HG03575 (cell line): ENCODE data around the gene MVB12A.

ENCODE experiments used
- ATAC-seq: cut with Tn5 transposase; IDR thresholded peaks from one replicate; pipeline ENCODE4 v1.9.1; 2021; ENCODE audit not compliant: unreplicated experiment, insufficient number of reproducible peaks, low FRiP score; ENCODE audit errors: extremely low read depth

The MVB12A gene

DNA sequence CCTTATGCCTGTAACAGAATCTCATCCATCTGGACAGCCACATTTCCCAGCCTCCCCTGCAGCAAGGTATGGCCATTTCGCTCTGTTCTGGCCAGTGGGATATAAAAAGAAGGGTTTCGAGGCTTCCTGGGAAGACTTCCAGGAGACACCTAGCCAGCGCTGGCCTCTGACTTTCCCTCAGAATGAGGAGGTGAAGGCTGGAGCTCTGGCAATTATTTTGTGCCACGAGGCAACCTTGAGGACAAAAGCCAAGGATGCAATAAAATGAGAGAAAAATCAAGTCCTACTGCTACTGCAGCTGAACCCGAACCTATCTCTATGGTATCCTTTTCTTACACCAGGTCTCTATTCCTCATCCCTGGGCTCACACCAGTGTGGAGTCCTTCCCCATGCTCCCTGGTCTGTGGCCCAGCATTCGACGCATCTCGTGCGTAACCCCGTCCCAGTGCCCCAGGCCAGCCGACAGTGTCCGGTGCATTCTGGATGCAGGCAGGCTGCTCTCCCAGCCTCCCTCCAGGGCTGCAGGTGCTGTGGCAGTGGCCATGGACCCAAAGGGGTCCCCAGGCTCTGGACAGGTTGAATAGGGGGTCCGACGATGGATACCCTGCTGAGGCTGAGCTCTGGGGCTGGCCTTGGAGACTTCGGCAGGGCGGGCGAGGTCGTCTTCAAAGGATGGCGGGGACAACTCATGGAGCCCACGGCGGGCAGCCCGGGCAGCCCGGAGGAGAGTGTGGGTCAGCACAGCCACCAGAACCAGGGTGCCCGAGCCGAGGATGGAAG, 16.4 kb downstream of the MVB12A start:
- ATAC-seq: no peak

DNA sequence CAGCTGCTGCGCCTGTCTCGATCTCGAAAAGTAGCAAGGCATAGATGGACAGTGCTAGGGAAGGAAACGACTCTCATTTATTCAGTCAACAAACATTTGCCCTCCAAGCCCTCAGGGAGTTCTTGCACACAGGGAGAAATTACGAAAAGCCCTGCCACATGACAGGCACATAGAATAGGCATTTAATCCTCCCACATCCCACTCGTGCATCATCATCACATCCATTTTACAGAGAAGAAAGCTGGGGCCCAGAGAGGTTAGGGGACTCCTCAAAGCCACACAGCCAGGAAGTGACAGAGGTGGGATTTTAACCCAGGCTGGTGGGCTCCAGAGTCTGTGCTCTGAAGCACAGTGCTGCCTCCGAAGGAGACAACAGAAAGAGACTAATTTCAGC, 17.0 kb downstream of the MVB12A start:
- ATAC-seq: no peak

DNA sequence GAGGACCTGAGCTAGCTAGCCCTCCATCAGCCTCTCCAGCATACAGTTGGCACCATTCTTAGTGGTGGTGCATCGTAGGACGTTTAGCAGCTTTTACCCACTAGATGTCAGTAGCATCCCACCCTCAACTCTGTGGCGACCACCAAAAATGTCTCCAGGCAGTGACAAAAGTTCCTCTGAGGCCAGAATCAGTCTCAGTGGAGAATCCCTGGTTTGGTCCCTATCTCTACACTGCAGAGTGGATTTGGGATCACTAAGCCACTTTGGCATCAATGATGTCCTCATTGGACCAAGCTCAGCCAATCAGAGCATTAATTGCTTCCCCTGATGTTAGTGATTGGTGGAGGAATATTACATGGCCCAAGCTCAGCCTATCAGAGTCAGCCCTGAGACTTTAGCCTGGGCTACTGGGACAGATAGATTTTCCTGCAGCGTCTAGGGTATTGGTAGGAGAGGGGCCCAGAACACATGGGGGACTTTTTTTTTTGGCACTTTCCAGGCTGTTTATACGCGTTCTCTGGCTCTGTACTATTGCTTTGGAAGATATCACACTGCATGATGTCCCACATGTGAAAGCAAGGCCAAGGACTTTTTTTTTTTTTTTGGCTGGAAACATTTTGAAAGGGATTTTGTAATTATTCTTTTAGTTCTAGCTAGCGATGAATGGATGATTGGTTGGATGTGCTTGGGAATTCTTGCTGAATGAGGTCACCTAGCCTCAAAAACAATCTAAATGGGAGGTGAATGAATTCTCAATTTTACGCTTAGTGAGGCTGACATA, 21.6 kb downstream of the MVB12A start:
- ATAC-seq: no peak

DNA sequence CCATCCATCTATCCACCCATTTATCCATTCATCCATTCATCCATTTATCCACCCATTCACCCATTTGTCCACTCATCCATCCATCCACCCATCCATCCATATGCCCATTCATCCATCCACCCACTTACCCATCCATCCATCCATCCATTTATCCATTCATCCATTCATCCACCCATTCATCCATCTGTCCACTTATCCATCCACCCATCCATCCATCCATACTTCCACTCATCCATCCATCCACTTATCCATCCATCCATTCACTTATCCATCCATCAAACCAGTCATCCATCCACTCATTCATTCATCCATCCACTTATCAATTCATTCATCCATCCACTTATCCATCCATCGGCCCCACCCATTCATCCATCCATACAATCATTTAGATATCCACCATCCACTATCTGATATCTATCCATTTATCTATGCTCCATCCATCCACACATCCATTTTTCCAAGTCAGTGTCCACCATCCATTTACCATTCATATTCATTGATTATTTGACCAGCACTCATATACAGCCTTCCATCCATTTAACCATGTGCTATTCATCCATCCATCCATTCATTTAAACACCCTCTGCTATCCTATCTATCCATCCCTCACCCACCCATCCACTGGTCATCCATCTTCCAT, 25.8 kb downstream of the MVB12A start:
- ATAC-seq: no peak

DNA sequence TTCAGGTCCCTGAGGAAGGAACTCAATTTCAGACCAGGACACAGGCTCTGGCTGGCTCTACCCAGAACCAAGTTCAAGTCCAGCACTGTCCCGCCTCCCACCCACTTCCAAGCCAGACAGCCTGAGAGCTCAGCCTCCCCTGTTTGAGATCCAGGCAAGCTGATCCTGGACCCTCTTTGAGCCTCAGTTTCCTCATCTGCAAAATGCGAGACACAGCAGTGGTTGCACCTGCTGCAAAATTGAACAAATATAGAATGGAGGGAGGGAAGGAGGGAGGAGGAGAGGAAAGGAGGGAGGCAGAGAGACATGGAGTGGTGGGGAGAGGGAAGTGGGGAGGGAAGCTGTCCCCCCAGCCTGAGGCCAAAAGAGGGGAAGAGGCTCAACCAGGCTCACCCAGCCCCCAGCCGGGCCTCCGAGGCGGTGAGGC, 27.9 kb downstream of the MVB12A start:
- ATAC-seq: no peak

DNA sequence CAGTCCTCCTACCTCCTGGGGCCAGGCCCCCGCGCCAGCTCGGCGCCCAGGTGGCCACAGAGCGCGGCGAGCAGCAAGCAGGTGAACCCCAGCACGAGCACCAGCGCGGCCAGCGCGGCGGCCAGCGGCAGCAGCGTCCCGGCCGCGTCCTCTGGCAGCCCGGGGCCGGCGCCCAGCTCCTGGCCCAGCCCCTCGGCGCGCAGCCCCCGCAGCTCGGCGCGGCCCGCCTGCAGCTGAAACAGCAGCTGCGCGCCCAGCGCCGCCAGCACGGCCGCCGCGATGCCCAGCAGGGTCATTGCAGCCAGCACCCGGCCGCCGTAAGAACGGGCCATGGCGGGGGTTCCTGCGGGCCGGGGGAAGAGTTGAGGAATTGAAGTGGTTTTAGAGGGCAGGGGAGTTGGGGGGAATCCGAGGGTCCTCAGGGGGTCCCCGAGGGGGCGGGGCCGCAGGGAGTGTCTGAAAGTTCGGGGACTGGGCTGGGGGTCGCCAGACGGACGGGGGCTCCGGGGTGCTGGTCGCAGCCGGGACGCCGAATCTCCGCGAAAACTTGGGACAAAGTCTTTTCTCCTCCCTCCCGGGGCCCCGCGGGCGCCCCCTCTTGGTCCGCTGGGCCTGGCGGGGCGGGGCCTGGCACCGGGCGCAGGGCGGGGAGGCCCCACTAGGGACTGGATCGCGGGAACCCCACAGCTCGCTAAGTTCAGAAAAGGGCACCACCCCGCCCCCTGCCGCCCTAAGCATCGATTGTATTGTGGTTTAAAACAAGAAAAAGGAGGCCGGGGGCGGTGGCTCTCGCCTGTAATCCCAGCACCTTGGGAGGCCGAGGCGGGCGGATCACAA, 28.5 kb downstream of the MVB12A start, which contains the start of gene TMEM221:
TSS of gene TMEM221 (minus strand) at position 538 of the 837 bp plus-strand sequence. CDS start at position 332, 206 bp downstream.
- ATAC-seq: no peak

DNA sequence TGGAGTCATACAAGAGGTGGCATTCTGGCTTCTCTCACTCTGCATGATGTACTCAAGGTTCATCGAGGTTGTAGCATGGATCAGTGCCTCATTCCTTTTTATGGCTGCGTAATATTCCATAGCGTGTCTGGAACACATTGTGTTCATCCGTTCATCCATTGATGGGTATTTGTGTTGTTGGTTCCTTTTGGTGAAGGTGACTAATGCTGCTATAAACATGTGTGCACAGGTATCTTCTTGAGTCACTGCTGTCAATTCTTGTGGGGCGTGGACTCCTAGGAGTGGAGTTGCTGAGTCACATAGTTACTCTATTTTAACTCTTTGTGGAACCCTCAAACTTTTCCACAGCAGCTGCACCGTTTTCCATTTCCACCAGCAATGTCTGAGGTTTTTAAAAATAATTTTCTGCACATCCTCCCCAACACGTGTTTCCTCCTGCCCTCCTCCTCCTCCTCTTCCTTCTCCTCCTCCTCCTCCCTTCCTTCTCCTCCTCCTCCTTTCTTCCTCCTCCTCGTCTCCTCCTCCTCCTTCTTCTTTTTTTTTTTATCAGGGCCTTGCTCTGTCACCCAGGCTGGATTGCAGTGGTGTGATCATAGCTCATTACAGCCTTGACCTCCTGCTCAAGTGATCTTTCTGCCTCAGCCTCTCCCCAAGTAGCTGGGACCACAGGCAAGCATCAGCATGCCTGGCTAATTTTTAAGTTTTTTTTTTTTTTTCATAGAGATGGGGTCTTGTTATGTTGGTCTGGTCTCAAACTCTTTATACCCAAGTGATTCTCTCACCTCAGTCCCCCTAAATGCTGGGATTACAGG, 30.6 kb downstream of the MVB12A start:
- ATAC-seq: no peak

DNA sequence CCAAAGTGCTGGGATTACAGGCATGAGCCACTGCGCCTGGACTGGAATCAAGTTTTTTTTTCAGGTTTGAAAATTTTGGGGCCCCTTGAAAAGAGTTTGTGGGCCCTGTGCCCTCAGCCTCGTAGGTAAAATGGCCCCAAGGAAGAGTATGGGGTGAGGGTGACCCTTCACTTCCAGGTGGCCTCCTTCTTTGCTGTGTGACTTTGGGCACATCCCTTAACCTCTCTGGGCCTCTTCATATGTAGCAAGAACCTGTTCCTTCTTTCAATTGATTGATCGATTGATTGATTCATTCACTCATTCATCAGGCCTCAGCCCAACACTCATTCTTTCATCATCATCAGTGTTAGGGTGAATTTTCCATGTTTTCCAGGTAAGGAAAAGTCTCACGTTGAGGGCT, 32.0 kb downstream of the MVB12A start:
- ATAC-seq: no peak

DNA sequence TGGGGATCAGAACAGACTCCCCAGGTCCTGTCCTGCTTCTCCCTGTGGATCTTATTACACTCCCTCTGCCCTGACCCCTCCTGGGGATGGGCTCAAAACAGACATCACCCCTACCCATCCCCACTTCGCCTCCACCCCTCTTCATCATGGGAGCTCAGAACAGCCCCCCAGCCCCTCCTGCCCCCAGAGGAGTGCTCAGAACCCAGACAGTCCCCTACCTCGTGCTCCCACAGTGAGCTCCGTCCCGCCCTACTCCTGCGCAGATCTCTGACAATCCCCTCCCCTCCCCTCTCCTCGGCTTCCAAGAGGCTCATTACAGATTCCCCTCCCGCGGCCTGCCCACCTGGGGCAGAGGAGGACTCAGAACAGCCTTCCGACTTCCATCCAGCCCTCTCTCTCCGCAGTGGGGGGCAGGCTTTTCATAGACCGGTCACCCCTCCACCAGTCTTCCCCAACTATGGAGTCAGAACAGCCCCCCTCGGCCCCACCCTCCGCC, 34.8 kb downstream of the MVB12A start:
- no peak for ATAC-seq

DNA sequence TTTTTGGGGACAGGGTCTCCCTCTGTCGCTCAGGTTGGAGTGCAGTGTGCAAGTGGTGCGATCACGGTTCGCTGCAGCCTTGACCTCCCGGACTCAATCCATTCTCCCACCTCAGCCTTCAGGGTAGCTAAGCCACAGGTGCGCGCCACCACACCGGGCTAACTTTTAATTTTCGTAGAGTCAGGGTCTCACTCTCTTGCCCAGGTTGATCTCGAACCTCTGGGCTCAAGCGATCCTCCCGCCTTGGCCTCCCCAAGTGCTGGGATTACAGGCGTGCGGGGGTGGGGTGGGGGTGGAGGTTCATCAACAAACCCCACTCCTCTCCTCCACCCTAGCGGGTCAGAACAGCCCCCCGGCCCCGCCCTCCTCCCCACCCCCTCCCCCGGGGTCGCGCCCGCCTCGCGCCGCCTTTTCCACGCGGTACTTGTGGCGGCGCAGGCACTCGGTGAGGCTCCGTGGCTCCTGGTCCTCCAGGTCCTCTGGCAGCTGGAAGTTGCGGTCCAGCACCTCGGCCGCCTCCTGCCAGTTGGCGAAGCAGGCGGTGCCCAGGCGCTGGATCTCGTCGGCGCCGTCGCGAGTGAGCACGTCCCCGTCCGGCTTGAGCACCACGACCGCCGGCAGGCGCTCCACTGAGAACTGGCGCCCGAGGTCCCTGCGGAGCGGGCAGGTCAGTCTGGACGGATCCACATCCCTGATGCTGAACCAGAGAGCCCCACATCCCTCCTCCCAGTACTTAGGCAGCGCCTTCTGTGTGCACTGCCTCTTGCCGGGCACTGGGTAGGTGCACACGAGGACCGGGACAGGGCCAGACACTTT, 35.7 kb downstream of the MVB12A start:
- no peak for ATAC-seq

DNA sequence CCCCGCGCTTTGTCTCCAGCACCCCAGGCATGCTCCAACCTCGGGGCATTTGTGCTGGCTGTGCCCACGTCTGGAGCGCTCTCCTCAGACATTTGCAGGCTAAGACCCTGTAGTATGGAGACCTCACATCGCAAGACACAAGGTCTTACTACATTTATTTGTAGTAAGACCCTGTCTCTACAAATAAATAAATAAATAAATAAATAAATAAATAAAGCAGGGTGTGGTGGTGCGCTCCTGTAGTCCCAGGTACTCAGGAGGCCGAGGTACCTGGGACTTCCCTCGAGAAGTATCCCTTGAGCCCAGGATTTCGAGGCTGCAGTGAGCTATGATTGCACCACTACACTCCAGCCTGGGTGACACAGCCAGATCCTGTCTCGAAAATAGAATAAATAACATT, 36.3 kb downstream of the MVB12A start:
- no peak for ATAC-seq

DNA sequence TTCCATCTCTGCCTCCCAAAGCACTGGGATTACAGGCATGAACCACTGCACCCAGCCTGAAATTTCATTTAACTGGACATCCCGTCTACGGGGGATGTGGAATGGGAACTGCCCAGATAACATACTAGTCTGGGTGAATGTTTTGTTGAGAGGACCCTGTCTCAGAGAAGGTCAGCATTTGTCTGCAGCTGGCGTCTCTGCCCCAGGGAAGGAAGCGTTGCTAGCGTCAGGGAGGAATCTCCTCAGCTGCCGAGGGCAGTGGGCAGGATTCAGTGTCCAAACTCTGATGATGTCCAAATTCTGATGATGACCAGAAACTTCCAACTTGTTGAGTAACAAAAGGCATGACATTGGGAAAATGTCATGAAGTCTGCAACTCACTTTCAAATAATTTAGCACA, 37.8 kb downstream of the MVB12A start:
- ATAC-seq: no peak

DNA sequence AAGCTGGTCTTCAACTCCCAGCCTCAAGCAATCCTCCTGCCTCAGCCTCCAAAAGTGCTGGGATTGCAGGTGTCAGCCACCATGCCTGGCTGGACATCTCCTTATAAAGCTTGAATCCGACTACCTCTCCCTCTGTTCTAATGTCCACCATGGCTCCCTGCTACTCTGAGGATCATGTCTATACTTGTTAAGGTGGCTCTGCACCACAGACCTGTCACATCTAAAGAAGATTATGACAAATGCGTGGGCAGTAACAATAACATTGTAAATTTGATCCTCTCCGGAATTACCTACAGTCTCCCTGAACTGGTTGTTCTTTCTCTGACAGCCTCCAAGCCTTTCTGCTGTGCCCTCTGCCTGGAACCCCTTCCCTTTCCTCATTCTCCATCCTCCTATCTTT, 39.1 kb downstream of the MVB12A start:
- no peak for ATAC-seq

DNA sequence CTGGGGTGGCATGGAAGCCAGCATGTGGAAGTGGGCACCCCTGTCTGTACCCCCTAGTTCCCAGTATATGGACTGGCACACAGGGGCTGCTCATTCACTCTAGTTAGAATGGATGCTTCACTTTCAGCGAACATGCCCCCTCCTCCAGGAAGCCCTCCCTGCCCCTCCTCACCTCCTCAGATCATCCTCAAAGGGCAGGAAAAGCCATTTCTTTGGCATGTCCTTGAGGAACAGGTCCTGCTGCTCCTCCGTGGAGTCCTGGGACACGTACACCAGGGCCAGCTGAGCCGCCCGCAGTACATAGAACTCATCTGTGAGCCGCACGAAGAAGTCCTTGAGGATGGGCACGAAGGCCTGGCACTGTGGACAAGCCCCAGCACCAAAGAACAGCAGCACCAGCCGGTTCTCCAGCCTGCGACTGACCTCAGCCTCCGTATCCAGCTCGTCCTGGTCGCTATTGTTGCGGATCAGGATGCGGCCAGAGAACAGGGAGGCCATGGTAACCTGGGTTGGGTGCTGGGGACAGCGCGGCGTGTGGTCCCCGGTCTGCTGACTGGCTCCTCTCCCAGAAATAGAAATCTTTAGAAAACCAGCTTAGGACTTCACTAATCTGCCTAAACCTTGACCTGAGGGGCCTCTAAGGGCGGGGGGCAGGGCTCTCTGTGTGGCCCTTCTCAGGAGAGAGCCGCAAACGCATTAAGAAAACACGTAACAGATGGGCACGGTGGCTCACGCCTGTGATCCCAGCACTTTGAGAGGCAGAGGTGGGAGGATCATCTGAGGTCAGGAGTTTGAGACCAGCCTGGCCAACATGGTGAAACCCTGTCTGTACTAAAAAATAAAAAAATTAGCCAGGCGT, 40.8 kb downstream of the MVB12A start, which contains the start of gene NXNL1:
TSS of gene NXNL1 (minus strand) at position 555 of the 859 bp plus-strand sequence. CDS start at position 498, 57 bp downstream.
- ATAC-seq: no peak

DNA sequence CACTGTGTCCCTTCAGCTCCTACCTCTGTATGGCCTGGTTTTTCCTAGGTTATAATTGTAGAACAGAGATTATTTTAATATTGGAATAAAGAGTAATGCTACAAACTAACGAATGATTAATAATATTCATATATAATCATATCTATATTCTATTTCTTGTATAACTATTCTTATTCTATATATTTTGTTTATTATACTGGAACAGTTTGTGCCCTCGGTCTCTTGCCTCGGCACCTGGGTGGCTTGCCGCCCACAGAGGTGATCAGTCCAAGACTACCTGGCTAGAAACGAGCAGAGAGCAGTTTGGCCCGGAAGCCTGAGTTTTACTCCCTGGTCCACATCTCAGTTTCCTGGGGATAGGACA, 46.6 kb downstream of the MVB12A start:
- no peak for ATAC-seq

DNA sequence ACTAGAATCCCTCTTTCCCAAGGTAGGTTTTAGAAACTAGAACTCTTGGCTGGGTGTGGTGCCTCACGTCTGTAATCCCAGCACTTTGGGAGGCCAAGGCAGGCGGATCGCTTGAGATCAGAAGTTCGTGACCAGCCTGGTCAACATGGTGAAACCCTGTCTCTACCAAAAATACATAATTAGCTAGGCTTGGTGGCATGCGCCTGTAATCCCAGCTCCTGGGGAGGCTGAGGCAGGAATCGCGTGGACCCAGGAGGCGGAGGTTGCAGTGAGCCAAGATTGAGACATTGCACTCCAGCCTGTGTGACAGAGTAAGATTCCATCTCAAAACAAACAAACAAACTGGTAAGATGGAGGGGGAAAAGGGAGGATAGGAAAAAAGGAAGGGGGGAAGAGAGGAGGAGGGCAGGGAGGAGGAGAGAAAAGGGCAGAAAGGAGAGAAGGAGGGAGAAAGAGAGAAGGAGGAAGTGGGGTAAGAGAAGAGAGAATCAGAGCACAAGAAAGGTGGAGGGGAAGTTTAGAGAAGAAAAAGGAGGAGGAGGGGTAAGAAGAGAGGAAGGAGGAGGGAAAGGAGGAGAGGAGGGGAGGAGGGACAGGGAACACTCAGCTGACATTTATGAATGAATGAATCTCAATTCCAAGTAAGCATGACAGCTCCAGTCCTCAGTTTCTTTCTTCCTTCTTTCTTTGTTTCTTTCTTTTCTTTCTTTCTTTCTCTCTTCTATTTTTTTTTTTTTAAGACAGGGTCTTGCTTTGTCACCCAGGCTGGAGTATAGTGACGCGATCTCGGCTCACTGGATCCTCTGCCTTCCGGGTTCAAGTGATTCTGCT, 47.8 kb downstream of the MVB12A start:
- no peak for ATAC-seq
